Endothelial cell of umbilical vein (primary cell): Measurements from ENCODE around the gene MINAR2. TPM values are rescaled to one million over a fixed set of nuclear protein-coding genes. Genes with fewer than 3 reads are reported as not detected.

Experiments
- BruUV-seq: library from RNA; stranded (reverse); fragments of 400-500 nt; replicated peaks from 2 replicates; lab custom pipeline; 2021; lab: Mats Ljungman, UMichigan
- CTCF ChIA-PET: fragments of 300-600, 350-600 bp; sonication (Branson Sonifier 250); formaldehyde crosslinking; loops from one replicate; lab custom pipeline; 2021; ENCODE audit warnings: antibody characterized with exemption, inconsistent platforms; lab: Charles Lee
- POLR2A ChIA-PET: fragments of 300-600, 350-600 bp; sonication (Branson Sonifier 250); formaldehyde crosslinking; loops from one replicate; lab custom pipeline; 2021; ENCODE audit warnings: antibody characterized with exemption, inconsistent platforms; lab: Charles Lee
- DNase-seq: peaks from one replicate; pipeline ENCODE4 v3.0.0-alpha.2; 2011; ENCODE audit warnings: low read depth, low spot score
- FAIRE-seq: peaks from 2 replicates; lab custom pipeline; 2011; peaks lifted over from hg19 to GRCh38; lab: Jason Lieb, UNC
- H2AFZ ChIP-seq: 2 replicates; pipeline ENCODE4 v1.6.0; 2012; ENCODE audit warnings: low read depth, low read length, control low read depth, inconsistent platforms
- H3K27ac ChIP-seq: 2 replicates; pipeline ENCODE4 v1.5.1; 2011; ENCODE audit warnings: low read depth, mild to moderate bottlenecking, control low read depth, low read length, moderate library complexity; ENCODE audit not compliant: insufficient read depth
- H3K27me3 ChIP-seq, 2 experiments: 2 replicates each; pipeline versions ENCODE4 v1.6.0 to v1.6.1; 2011; ENCODE audit warnings: low read length in 2 of 2, mixed read lengths in 1 of 2; ENCODE audit not compliant: control insufficient read depth in 2 of 2, insufficient read depth in 2 of 2
- H3K36me3 ChIP-seq, 2 experiments: 2 replicates in 1 of 2; 3 replicates in 1 of 2; pipeline ENCODE4 v1.5.1; 2011; ENCODE audit warnings: low read length in 2 of 2, mild to moderate bottlenecking in 1 of 2, moderate library complexity in 1 of 2; ENCODE audit not compliant: control insufficient read depth in 2 of 2, insufficient read depth in 2 of 2; ENCODE audit errors: extremely low read depth in 1 of 2
- H3K4me1 ChIP-seq: 3 replicates; pipeline ENCODE4 v1.5.1; 2011; ENCODE audit warnings: mild to moderate bottlenecking, low read length; ENCODE audit not compliant: control insufficient read depth, insufficient read depth; ENCODE audit errors: extremely low read depth
- H3K4me2 ChIP-seq: 2 replicates; pipeline ENCODE4 v1.6.1; 2011; ENCODE audit warnings: low read length, control low read depth, mixed read lengths; ENCODE audit not compliant: insufficient read depth
- H3K4me3 ChIP-seq, 3 experiments: fragments of 200-600 bp in 1 of 3; sonication (generic), shearing (Covaris generic) in 1 of 3; replicated peaks in 1 of 3; 2 replicates each; pipeline ENCODE4 v1.5.1; 2011 to 2016; ENCODE audit warnings: control low read depth in 3 of 3, low read length in 3 of 3, mild to moderate bottlenecking in 2 of 3, inconsistent platforms in 1 of 3, low read depth in 1 of 3, moderate library complexity in 1 of 3; ENCODE audit not compliant: insufficient read depth in 1 of 3
- H3K79me2 ChIP-seq: 2 replicates; pipeline ENCODE4 v1.6.0; 2012; ENCODE audit warnings: low read length, inconsistent platforms; ENCODE audit not compliant: control insufficient read depth, insufficient read depth
- H3K9ac ChIP-seq: replicated peaks from 2 replicates; pipeline ENCODE3; 2011; ENCODE audit warnings: low read length, control low read depth; ENCODE audit not compliant: insufficient read depth; ENCODE audit errors: extremely low read depth
- H3K9me1 ChIP-seq: replicated peaks from 3 replicates; pipeline ENCODE4 v1.6.0; 2011; ENCODE audit warnings: mild to moderate bottlenecking, low read length; ENCODE audit not compliant: control insufficient read depth, insufficient read depth; ENCODE audit errors: extremely low read depth
- H3K9me3 ChIP-seq: replicated peaks from 2 replicates; pipeline ENCODE4 v1.5.1; 2012; ENCODE audit warnings: low read length, inconsistent platforms; ENCODE audit not compliant: control insufficient read depth, insufficient read depth
- H4K20me1 ChIP-seq: replicated peaks from 2 replicates; pipeline ENCODE3; 2011; ENCODE audit warnings: mild to moderate bottlenecking, low read length; ENCODE audit not compliant: control insufficient read depth, insufficient read depth; ENCODE audit errors: extremely low read depth
- EZH2 ChIP-seq: IDR thresholded peaks from 2 replicates; pipeline ENCODE4 v1.6.1; 2012; ENCODE audit warnings: borderline replicate concordance, low read depth, mild to moderate bottlenecking, moderate library complexity, low read length, inconsistent platforms; ENCODE audit not compliant: severe bottlenecking
- GATA2 ChIP-seq: IDR thresholded peaks from 2 replicates; pipeline ENCODE4 v1.7.0; 2011; ENCODE audit warnings: low read depth, mild to moderate bottlenecking, moderate library complexity, mixed read lengths, low read length; ENCODE audit not compliant: insufficient read length, insufficient read depth
- JUN ChIP-seq: IDR thresholded peaks from 2 replicates; pipeline ENCODE4 v1.6.1; 2011; ENCODE audit warnings: borderline replicate concordance, low read depth; ENCODE audit not compliant: insufficient read length, insufficient read depth
- MAX ChIP-seq: IDR thresholded peaks from 2 replicates; pipeline ENCODE4 v1.6.1; 2011; ENCODE audit not compliant: insufficient read depth, insufficient read length
- MYC ChIP-seq: IDR thresholded peaks from one replicate; pipeline ENCODE4 v1.6.1; 2011; ENCODE audit warnings: mild to moderate bottlenecking, low read depth, low read length
- POLR2A ChIP-seq: IDR thresholded peaks from 2 replicates; pipeline ENCODE4 v1.6.1; 2012; ENCODE audit warnings: low read depth, mild to moderate bottlenecking, control low read depth, low read length
- POLR2AphosphoS5 ChIP-seq: IDR thresholded peaks from 2 replicates; pipeline ENCODE4 v1.6.1; 2012; ENCODE audit warnings: low read depth, mild to moderate bottlenecking, control low read depth, low read length, moderate library complexity; ENCODE audit not compliant: insufficient read depth
- dilution Hi-C: fragments of 300-500 bp; cut with MboI; formaldehyde crosslinking; loops from one replicate; pipeline ENCODE4 v1.15.0; 2019; ENCODE audit warnings: low sequenced_read_pairs; ENCODE audit not compliant: extremely low pct_ligation_motif_present
- intact Hi-C: fragments of 100-400 bp; cut with micrococcal nuclease; formaldehyde crosslinking; loops from one replicate; pipeline ENCODE4 v1.10.0; 2022
- polyA plus RNA-seq, 4 experiments: library from polyadenylated mRNA; depleted of rRNA in 3 of 4; stranded (reverse) in 3 of 4; unstranded in 1 of 4; fragments of >200 nt; gene quantifications; 2 replicates each; pipeline versions ENCODE4 v1.2.1 to v1.2.3, GENCODE V29; 2011 to 2012; ENCODE audit warnings: missing spikeins in 1 of 4
- total RNA-seq: library from RNA; stranded (reverse); gene quantifications from 2 replicates; pipeline ENCODE4 v1.2.3, GENCODE V29; 2021
- TF ChIP-seq, protein P1 (sequence below), 2 donors: IDR thresholded peaks; 1 replicate in 1 of 2; 2 replicates in 1 of 2; pipeline ENCODE4 v1.5.1; 2011; ENCODE audit warnings: low read length in 2 of 2, mild to moderate bottlenecking in 2 of 2, moderate library complexity in 2 of 2, control low read depth in 1 of 2, inconsistent platforms in 1 of 2, low read depth in 1 of 2; ENCODE audit not compliant: insufficient read depth in 1 of 2; ENCODE audit errors: extremely low read depth in 1 of 2

The MINAR2 gene
- total and polyA plus RNA-seq, 2 donors (not counting 3 experiments of a cell fraction or from before 2014, with no cell fraction given) = not detected

DNA sequence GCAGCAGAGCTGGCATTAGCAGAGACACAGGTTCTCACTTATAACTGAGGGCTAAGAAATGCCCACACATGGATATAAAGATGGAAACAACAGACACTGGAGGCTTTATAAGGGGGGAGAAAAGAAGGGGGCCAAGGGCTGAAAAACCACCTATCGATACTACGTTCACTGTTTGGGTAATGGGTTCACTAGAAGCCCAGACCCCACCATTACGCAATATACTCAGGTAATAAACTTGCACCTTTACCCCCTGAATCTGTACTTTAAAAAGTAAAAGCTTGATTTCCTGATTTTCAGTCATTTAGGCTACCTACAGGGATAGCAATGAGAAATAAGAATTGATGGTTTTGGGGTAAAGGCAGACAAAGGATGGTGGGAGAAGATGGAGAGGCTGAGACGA, 1.9 kb upstream of the MINAR2 start:
- DNase-seq (no peak), FAIRE-seq (no peak)
- Histone ChIP-seq H3K4me1 (no peaks in the 10 kb centered on the region), H4K20me1 (no peaks in the 10 kb centered on the region), H3K4me2 (no peak overlapping the region), H3K9me3 (no peaks in the 10 kb centered on the region), H3K79me2 (no peaks in the 10 kb centered on the region), H3K9me1 (no peaks in the 10 kb centered on the region), H3K9ac (no peak overlapping the region), H3K27ac (no peak overlapping the region), H3K4me3 (no peak overlapping the region), H3K27me3 (no peaks in the 10 kb centered on the region), H3K36me3 (no peaks in the 10 kb centered on the region), H2AFZ (no peak overlapping the region)
- ChIA-PET POLR2A (no interaction called here), CTCF (no interaction called here)
- TF ChIP-seq GATA2 (no peak), JUN (no peak), MYC (no peak), EZH2 (no peak), POLR2AphosphoS5 (no peak), POLR2A (no peak)
- TF ChIP-seq, protein P1, sequence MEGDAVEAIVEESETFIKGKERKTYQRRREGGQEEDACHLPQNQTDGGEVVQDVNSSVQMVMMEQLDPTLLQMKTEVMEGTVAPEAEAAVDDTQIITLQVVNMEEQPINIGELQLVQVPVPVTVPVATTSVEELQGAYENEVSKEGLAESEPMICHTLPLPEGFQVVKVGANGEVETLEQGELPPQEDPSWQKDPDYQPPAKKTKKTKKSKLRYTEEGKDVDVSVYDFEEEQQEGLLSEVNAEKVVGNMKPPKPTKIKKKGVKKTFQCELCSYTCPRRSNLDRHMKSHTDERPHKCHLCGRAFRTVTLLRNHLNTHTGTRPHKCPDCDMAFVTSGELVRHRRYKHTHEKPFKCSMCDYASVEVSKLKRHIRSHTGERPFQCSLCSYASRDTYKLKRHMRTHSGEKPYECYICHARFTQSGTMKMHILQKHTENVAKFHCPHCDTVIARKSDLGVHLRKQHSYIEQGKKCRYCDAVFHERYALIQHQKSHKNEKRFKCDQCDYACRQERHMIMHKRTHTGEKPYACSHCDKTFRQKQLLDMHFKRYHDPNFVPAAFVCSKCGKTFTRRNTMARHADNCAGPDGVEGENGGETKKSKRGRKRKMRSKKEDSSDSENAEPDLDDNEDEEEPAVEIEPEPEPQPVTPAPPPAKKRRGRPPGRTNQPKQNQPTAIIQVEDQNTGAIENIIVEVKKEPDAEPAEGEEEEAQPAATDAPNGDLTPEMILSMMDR (IDR thresholded peaks at IDR 0.05; ENCODE audit: extremely low read depth in 1 of 2, insufficient read depth in 1 of 2, low read depth in 1 of 2, low read length in 2 of 2) = no peak
- dilution Hi-C loops (no loop called here), intact Hi-C loops (no loop called here)
- no TSS peak for BruUV-seq

GRCh38 chr5:129746876-129747275, 1.0 kb upstream of the MINAR2 start:
- Histone ChIP-seq H3K27ac (no peak overlapping the region), H3K36me3 (no peaks in the 10 kb centered on the region), H3K9me3 (no peaks in the 10 kb centered on the region), H3K4me3 (no peak overlapping the region), H3K9me1 (no peaks in the 10 kb centered on the region), H3K27me3 (no peaks in the 10 kb centered on the region), H3K79me2 (no peaks in the 10 kb centered on the region), H3K4me1 (no peaks in the 10 kb centered on the region), H2AFZ (no peak overlapping the region), H3K9ac (no peak overlapping the region), H3K4me2 (no peak overlapping the region), H4K20me1 (no peaks in the 10 kb centered on the region)
- CTCF ChIA-PET = interaction anchor here (1.3 to 1.6 kb wide), 2 partner anchors 11 to 17 kb away, joined by 3 read pairs; no protein-coding TSS in a partner anchor
- DNase-seq (no peak), FAIRE-seq (no peak)
- intact Hi-C loops = no loop called here
- TF ChIP-seq, protein P1 (IDR thresholded peaks at IDR 0.05; ENCODE audit: extremely low read depth in 1 of 2, insufficient read depth in 1 of 2, low read depth in 1 of 2, low read length in 2 of 2) = no peak
- no peak for TF ChIP-seq MAX
- POLR2A ChIA-PET = no interaction called here
- dilution Hi-C loops = no loop called here
- no TSS peak for BruUV-seq
